ENCODE data around the gene ADTRP.

The ADTRP gene

DNA sequence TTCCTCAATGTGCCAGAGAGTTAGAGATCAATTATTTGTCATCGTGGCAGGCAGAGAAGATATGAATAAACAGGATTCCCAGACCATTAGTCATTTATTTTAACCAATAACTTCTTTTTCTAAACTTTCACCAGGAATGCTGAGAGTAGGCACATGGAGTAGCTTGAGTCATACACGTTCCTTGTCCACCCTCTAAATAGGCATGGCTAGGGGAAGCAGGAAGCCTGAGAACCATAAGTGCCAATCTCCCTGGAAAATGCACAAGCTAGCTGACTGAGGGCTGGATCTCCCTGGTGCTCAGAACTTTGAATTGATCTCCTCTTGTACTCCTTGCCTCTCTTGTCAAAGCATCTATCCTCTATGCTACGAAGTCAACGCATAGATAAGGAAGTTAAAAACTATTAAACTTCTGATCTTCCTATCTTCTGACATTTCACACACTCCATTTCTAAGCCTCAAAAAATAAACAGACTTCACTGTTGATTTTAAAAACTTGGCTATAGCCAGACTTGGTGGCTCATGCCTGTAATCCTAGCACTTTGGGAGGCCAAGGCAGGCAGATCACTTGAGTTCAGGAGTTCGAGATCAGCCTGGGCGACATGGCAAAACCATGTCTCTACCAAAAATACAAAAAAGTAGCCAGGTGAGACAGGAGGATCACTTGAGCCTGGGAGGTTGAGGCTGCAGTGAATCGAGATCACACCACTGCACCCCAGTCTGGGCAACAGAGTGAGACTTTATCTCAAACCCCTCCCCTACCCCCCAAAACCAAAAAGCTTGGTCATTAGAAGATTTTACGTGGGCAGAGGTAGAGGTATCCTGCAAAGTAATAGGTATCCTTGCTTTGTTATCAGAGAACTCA lies 11.8 kb downstream of the ADTRP start:
- TF ChIP-seq BCL11A (tag by site-specific recombination; IDR thresholded peaks at IDR 0.05; ENCODE audit: low read depth), result no peak
- TF ChIP-seq, protein P1, sequence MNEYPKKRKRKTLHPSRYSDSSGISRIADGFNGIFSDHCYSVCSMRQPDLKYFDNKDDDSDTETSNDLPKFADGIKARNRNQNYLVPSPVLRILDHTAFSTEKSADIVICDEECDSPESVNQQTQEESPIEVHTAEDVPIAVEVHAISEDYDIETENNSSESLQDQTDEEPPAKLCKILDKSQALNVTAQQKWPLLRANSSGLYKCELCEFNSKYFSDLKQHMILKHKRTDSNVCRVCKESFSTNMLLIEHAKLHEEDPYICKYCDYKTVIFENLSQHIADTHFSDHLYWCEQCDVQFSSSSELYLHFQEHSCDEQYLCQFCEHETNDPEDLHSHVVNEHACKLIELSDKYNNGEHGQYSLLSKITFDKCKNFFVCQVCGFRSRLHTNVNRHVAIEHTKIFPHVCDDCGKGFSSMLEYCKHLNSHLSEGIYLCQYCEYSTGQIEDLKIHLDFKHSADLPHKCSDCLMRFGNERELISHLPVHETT (tag by site-specific recombination; IDR thresholded peaks at IDR 0.05), result no peak
- no peak for TF ChIP-seq ZNF585B (tag by site-specific recombination; IDR thresholded peaks at IDR 0.05)
- no peak for TF ChIP-seq ZNF423 (tag by site-specific recombination; IDR thresholded peaks at IDR 0.05)
- no peak for TF ChIP-seq BCL11B (tag by site-specific recombination; IDR thresholded peaks at IDR 0.05; ENCODE audit: low read depth)
- TF ChIP-seq, protein P2, sequence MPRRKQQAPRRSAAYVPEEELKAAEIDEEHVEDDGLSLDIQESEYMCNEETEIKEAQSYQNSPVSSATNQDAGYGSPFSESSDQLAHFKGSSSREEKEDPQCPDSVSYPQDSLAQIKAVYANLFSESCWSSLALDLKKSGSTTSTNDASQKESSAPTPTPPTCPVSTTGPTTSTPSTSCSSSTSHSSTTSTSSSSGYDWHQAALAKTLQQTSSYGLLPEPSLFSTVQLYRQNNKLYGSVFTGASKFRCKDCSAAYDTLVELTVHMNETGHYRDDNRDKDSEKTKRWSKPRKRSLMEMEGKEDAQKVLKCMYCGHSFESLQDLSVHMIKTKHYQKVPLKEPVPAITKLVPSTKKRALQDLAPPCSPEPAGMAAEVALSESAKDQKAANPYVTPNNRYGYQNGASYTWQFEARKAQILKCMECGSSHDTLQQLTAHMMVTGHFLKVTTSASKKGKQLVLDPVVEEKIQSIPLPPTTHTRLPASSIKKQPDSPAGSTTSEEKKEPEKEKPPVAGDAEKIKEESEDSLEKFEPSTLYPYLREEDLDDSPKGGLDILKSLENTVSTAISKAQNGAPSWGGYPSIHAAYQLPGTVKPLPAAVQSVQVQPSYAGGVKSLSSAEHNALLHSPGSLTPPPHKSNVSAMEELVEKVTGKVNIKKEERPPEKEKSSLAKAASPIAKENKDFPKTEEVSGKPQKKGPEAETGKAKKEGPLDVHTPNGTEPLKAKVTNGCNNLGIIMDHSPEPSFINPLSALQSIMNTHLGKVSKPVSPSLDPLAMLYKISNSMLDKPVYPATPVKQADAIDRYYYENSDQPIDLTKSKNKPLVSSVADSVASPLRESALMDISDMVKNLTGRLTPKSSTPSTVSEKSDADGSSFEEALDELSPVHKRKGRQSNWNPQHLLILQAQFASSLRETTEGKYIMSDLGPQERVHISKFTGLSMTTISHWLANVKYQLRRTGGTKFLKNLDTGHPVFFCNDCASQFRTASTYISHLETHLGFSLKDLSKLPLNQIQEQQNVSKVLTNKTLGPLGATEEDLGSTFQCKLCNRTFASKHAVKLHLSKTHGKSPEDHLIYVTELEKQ (tag by site-specific recombination; IDR thresholded peaks at IDR 0.05; ENCODE audit: borderline replicate concordance), result no peak
- no peak for TF ChIP-seq ZNF529 (tag by site-specific recombination; IDR thresholded peaks at IDR 0.05; ENCODE audit: insufficient replicate concordance)
- no peak for TF ChIP-seq ZFP3 (tag by site-specific recombination; IDR thresholded peaks at IDR 0.05; ENCODE audit: low read depth)
- no peak for TF ChIP-seq ZBTB1 (tag by site-specific recombination; IDR thresholded peaks at IDR 0.05)
- TF ChIP-seq ZNF561 (tag by site-specific recombination; IDR thresholded peaks at IDR 0.05; ENCODE audit: borderline replicate concordance), result no peak
- TF ChIP-seq ZNF175 (tag by site-specific recombination; IDR thresholded peaks at IDR 0.05), result no peak
- no peak for TF ChIP-seq ZNF501 (tag by site-specific recombination; IDR thresholded peaks at IDR 0.05)
- TF ChIP-seq HIC1 (tag by site-specific recombination; IDR thresholded peaks at IDR 0.05), result no peak
- Histone ChIP-seq H3K36me3 (ENCODE audit: control insufficient read depth in 2 of 2, insufficient read depth in 1 of 2, low read length in 2 of 2) (no peaks in the 10 kb centered on the region), H3K9me3 (ENCODE audit: control insufficient read depth, insufficient read depth, low read depth, low read length) (no peaks in the 10 kb centered on the region), H3K4me3 (ENCODE audit: low read depth, low read length) (no peak overlapping the region), H3K27ac (ENCODE audit: extremely low read depth, low read depth, low read length) (no peak overlapping the region), H3K4me1 (ENCODE audit: control insufficient read depth, insufficient read depth, low read length) (peaks cover 2% of the 10 kb centered on the region; the same call in 1 of the 2 replicates)
- POLR2A ChIA-PET, result no interaction called here
- CTCF ChIA-PET, result interaction anchor here (0.7 to 1.8 kb wide), 4 partner anchors 11 to 309 kb away, joined by 3 to 5 read pairs (median 4); no protein-coding TSS in a partner anchor

GRCh38 chr6:11766043-11766442 lies 12.6 kb downstream of the ADTRP start:
- Histone ChIP-seq H3K4me3 (ENCODE audit: low read depth, low read length) (no peak overlapping the region), H3K27ac (ENCODE audit: extremely low read depth, low read depth, low read length) (no peak overlapping the region), H3K4me1 (ENCODE audit: control insufficient read depth, insufficient read depth, low read length) (peaks cover 2% of the 10 kb centered on the region; the same call in 1 of the 2 replicates), H3K9me3 (ENCODE audit: control insufficient read depth, insufficient read depth, low read depth, low read length) (no peaks in the 10 kb centered on the region), H3K36me3 (ENCODE audit: control insufficient read depth in 2 of 2, insufficient read depth in 1 of 2, low read length in 2 of 2) (no peaks in the 10 kb centered on the region)
- ChIA-PET CTCF (interaction anchor here (0.7 to 1.8 kb wide), 2 partner anchors 11 to 42 kb away, joined by 3 to 5 read pairs; no protein-coding TSS in a partner anchor), POLR2A (no interaction called here)
- TF ChIP-seq ZNF214 (tag by site-specific recombination; IDR thresholded peaks at IDR 0.05; ENCODE audit: borderline replicate concordance), result no peak
- no peak for TF ChIP-seq SP3 (tag by site-specific recombination; IDR thresholded peaks at IDR 0.05)
- no peak for TF ChIP-seq ZNF629 (tag by site-specific recombination; IDR thresholded peaks at IDR 0.05)
- TF ChIP-seq, protein P3, sequence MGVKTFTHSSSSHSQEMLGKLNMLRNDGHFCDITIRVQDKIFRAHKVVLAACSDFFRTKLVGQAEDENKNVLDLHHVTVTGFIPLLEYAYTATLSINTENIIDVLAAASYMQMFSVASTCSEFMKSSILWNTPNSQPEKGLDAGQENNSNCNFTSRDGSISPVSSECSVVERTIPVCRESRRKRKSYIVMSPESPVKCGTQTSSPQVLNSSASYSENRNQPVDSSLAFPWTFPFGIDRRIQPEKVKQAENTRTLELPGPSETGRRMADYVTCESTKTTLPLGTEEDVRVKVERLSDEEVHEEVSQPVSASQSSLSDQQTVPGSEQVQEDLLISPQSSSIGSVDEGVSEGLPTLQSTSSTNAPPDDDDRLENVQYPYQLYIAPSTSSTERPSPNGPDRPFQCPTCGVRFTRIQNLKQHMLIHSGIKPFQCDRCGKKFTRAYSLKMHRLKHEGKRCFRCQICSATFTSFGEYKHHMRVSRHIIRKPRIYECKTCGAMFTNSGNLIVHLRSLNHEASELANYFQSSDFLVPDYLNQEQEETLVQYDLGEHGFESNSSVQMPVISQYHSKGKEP (tag by site-specific recombination; IDR thresholded peaks at IDR 0.05), result no peak
- no peak for TF ChIP-seq ZNF518A (tag by site-specific recombination; conservative IDR thresholded peaks at IDR 0.05; ENCODE audit: low read depth)

All from HEK293 (cell line).